HepG2 (cell line): Measurements from ENCODE around the gene DDX39B. TPM values are rescaled to one million over a fixed set of nuclear protein-coding genes. Genes with fewer than 3 reads are reported as not detected.
A peak's percentile ranks its signal among the peaks of the same experiment; 100 is the strongest.

Experiments used
- ATAC-seq: fragments of 200-7000 bp; cut with Tn5 transposase; 3 replicates; pipeline ENCODE4 v1.9.1; 2020; ENCODE audit warnings: mild to moderate bottlenecking, moderate library complexity
- BruUV-seq: library from RNA; stranded (reverse); fragments of 400-500 nt; replicated peaks from 2 replicates; lab custom pipeline; 2021; lab: Mats Ljungman, UMichigan
- CTCF ChIA-PET: fragments of 300-600 bp; formaldehyde crosslinking; extraction: SDS; loops from one replicate; lab custom pipeline; 2021; ENCODE audit warnings: low total read pairs, inconsistent platforms, low intra/inter-chr PET ratio; lab: Yijun Ruan, JAX
- POLR2A ChIA-PET: fragments of 350-600 bp; sonication (Branson Sonifier 250); formaldehyde crosslinking; loops from one replicate; lab custom pipeline; 2020; ENCODE audit warnings: antibody characterized with exemption, inconsistent platforms; lab: Yijun Ruan, JAX
- DNase-seq: peaks from one replicate; pipeline ENCODE4 v3.0.0-alpha.2; 2015; ENCODE audit warnings: low spot score
- FAIRE-seq: peaks from 3 replicates; lab custom pipeline; 2011; peaks lifted over from hg19 to GRCh38; lab: Jason Lieb, UNC
- H2AFZ ChIP-seq: one replicate; pipeline ENCODE4 v1.6.1; 2011; ENCODE audit warnings: low read length, inconsistent platforms
- H3K27ac ChIP-seq: fragments of 300-600 bp; 3 replicates; pipeline ENCODE4 v1.8.0; 2011; ENCODE audit warnings: mixed run types, mild to moderate bottlenecking, mixed read lengths, low read length, inconsistent platforms; ENCODE audit not compliant: insufficient read depth; ENCODE audit errors: extremely low read length
- H3K27me3 ChIP-seq, 2 experiments: fragments of 200-600 bp in 1 of 2; 2 replicates in 1 of 2; 3 replicates in 1 of 2; pipeline versions ENCODE4 v1.6.0 to v1.8.0; 2011; ENCODE audit warnings: low read length in 2 of 2, mild to moderate bottlenecking in 2 of 2, moderate library complexity in 2 of 2, inconsistent platforms in 1 of 2; ENCODE audit not compliant: insufficient read depth in 2 of 2, control insufficient read depth in 1 of 2
- H3K36me3 ChIP-seq, 2 experiments: fragments of 200-600 bp in 1 of 2; replicated peaks in 1 of 2; 2 replicates in 1 of 2; 3 replicates in 1 of 2; pipeline versions ENCODE4 v1.5.1 to v1.8.0; 2011; ENCODE audit warnings: low read length in 2 of 2, inconsistent platforms in 1 of 2; ENCODE audit not compliant: insufficient read depth in 2 of 2, control insufficient read depth in 1 of 2
- H3K4me1 ChIP-seq: 2 replicates; pipeline ENCODE4 v1.5.1; 2012; ENCODE audit warnings: low read length, inconsistent platforms; ENCODE audit not compliant: insufficient read depth
- H3K4me2 ChIP-seq: 2 replicates; pipeline ENCODE4 v1.6.0; 2011; ENCODE audit warnings: low read depth, low read length, inconsistent platforms
- H3K4me3 ChIP-seq, 3 experiments: fragments of 200-600 bp in 1 of 3; sonication (generic), shearing (Covaris generic) in 1 of 3; replicated peaks in 1 of 3; 2 replicates each; pipeline ENCODE4 v1.5.1; 2011 to 2016; ENCODE audit warnings: low read length in 3 of 3, inconsistent platforms in 2 of 3, low read depth in 2 of 3, mild to moderate bottlenecking in 2 of 3, control low read depth in 1 of 3, mixed read lengths in 1 of 3; ENCODE audit not compliant: insufficient read depth in 1 of 3
- H3K79me2 ChIP-seq: one replicate; pipeline ENCODE4 v1.6.1; 2011; ENCODE audit warnings: low read length, inconsistent platforms; ENCODE audit not compliant: insufficient read depth
- H3K9ac ChIP-seq: 2 replicates; pipeline ENCODE4 v1.6.0; 2011; ENCODE audit warnings: mild to moderate bottlenecking, low read depth, low read length, inconsistent platforms; ENCODE audit not compliant: insufficient read depth
- H3K9me3 ChIP-seq: 2 replicates; pipeline ENCODE4 v1.5.1; 2012; ENCODE audit warnings: mild to moderate bottlenecking, low read length
- H4K20me1 ChIP-seq: 2 replicates; pipeline ENCODE4 v1.6.0; 2011; ENCODE audit warnings: inconsistent platforms, mild to moderate bottlenecking, low read length, moderate library complexity; ENCODE audit not compliant: insufficient read depth
- BATF2 ChIP-seq: sonication (generic); formaldehyde crosslinking; IDR thresholded peaks from 2 replicates; pipeline ENCODE4 v1.8.0; 2022; ENCODE audit warnings: mild to moderate bottlenecking, missing genetic modification reagents, moderate library complexity
- HOXA3 ChIP-seq: sonication (generic); formaldehyde crosslinking; IDR thresholded peaks from 2 replicates; pipeline ENCODE4 v1.5.0; 2020; ENCODE audit warnings: missing genetic modification reagents
- KLF13 ChIP-seq: sonication (generic); formaldehyde crosslinking; IDR thresholded peaks from 2 replicates; pipeline ENCODE4 v1.4.0; 2020; ENCODE audit warnings: mild to moderate bottlenecking, missing genetic modification reagents
- MEIS2 ChIP-seq: sonication (generic); formaldehyde crosslinking; IDR thresholded peaks from 2 replicates; pipeline ENCODE4 v1.9.0; 2021; ENCODE audit warnings: mild to moderate bottlenecking, missing genetic modification reagents
- POLR2AphosphoS5 ChIP-seq: IDR thresholded peaks from 2 replicates; pipeline ENCODE4 v1.6.1; 2012; ENCODE audit warnings: low read depth, low read length
- PRDM15 ChIP-seq: sonication (generic); formaldehyde crosslinking; IDR thresholded peaks from 2 replicates; pipeline ENCODE4 v1.4.0; 2020; ENCODE audit warnings: missing genetic modification reagents
- REXO4 ChIP-seq: sonication (generic); formaldehyde crosslinking; IDR thresholded peaks from 2 replicates; pipeline ENCODE4 v1.8.0; 2022; ENCODE audit warnings: missing genetic modification reagents, mild to moderate bottlenecking, borderline replicate concordance
- SALL1 ChIP-seq: sonication (generic); formaldehyde crosslinking; IDR thresholded peaks from 2 replicates; pipeline ENCODE4 v1.8.0; 2022; ENCODE audit warnings: mild to moderate bottlenecking, missing genetic modification reagents
- SUZ12 ChIP-seq: fragments of 150-350 bp; IDR thresholded peaks from 2 replicates; pipeline ENCODE4 v1.6.1; 2014; ENCODE audit warnings: low read depth, low read length
- YEATS4 ChIP-seq: sonication (generic); formaldehyde crosslinking; IDR thresholded peaks from 2 replicates; pipeline ENCODE4 v1.4.0; 2020; ENCODE audit warnings: missing genetic modification reagents, borderline replicate concordance
- ZNF143 ChIP-seq: sonication (generic); formaldehyde crosslinking; IDR thresholded peaks from 2 replicates; pipeline ENCODE4 v1.4.0; 2020; ENCODE audit warnings: missing genetic modification reagents
- ZNF235 ChIP-seq: sonication (generic); formaldehyde crosslinking; IDR thresholded peaks from 2 replicates; pipeline ENCODE4 v1.8.1; 2023; ENCODE audit warnings: mild to moderate bottlenecking, missing genetic modification reagents, borderline replicate concordance
- ZNF263 ChIP-seq: sonication (generic); formaldehyde crosslinking; IDR thresholded peaks from 2 replicates; pipeline ENCODE4 v1.4.0; 2020; ENCODE audit warnings: missing genetic modification reagents
- ZSCAN21 ChIP-seq: sonication (generic); formaldehyde crosslinking; IDR thresholded peaks from 2 replicates; pipeline ENCODE4 v1.8.0; 2022; ENCODE audit warnings: mild to moderate bottlenecking, missing genetic modification reagents, moderate library complexity, borderline replicate concordance
- WGBS: methylation state at CpG from one replicate; pipeline ENCODE4 v1.1.6; 2017; ENCODE audit warnings: low lambda C conversion rate; 5-methylcytosine and 5-hydroxymethylcytosine counted together
- in situ Hi-C: cut with HindIII; loops from 2 replicates; pipeline ENCODE4 v1.10.0; 2017; ENCODE audit warnings: low pct_unique_long_range_greater_than_20kb; ENCODE audit not compliant: extremely low pct_ligation_motif_present
- intact Hi-C: fragments of 100-400 bp; cut with micrococcal nuclease; formaldehyde crosslinking; loops from one replicate; pipeline ENCODE4 v1.10.0; 2022; ENCODE audit not compliant: unreplicated experiment
- polyA plus RNA-seq, 8 experiments: library from polyadenylated mRNA; depleted of rRNA in 3 of 8; stranded (reverse) in 7 of 8; unstranded in 1 of 8; fragments of >200 nt; fragmentation: Illumina TruSeq in 4 of 8; extraction: Trizol in 4 of 8; gene quantifications; 2 replicates each; pipeline versions ENCODE4 v1.2.1 to v1.2.3, GENCODE V29; 2011 to 2016; ENCODE audit warnings: low read depth in 4 of 8, missing spikeins in 1 of 8, mixed read lengths in 1 of 8; ENCODE audit not compliant: insufficient read depth in 1 of 8
- total RNA-seq, 5 experiments: library from RNA; depleted of rRNA; stranded (reverse); fragments of >200 nt; fragmentation: Illumina TruSeq; extraction: Trizol; gene quantifications; 2 replicates each; pipeline ENCODE4 v1.2.3, GENCODE V29; 2016; ENCODE audit warnings: low read depth in 1 of 5
- TF ChIP-seq, protein P1 (sequence below): sonication (generic); formaldehyde crosslinking; IDR thresholded peaks from 2 replicates; pipeline ENCODE4 v1.9.0; 2022; ENCODE audit warnings: missing genetic modification reagents, mild to moderate bottlenecking, borderline replicate concordance

Gene DDX39B
- total and polyA plus RNA-seq, 2 of the 13 experiments (the other 11 are each of a cell fraction or from before 2014, with no cell fraction given), result 570 to 678 TPM

GRCh38 chr6:31493875-31494694 lies 47.7 kb downstream of the DDX39B start:
- peak overlapping the region; percentile 53 for H3K9ac ChIP-seq
- ChIA-PET POLR2A (interaction anchor here (1.0 to 2.0 kb wide), 4 partner anchors 31 to 162 kb away, joined by 3 to 8 read pairs (median 4); partner anchors contain the start of genes APOM and DDX39B), CTCF (interaction anchor here (0.8 to 2.0 kb wide), 3 partner anchors 53 to 105 kb away, joined by 3 to 15 read pairs (median 10); partner anchors contain the start of genes ATP6V1G2 and NFKBIL1)
- DNase-seq (peak; percentile 70), ATAC-seq (peak; percentile 84), FAIRE-seq (peak; percentile 18)
- H3K9me3 ChIP-seq, result no peaks in the 10 kb centered on the region
- H4K20me1 ChIP-seq, result no peaks in the 10 kb centered on the region
- under 1% methylated on average over 42 of the region's 58 CpGs for WGBS
- no peaks in the 10 kb centered on the region for H3K36me3 ChIP-seq
- intact Hi-C loops, result loop anchor here (1.0 to 2.0 kb wide), 2 partner anchors 53 to 104 kb away; partner anchors contain the start of genes ATP6V1G2 and NFKBIL1
- no peaks in the 10 kb centered on the region for H3K79me2 ChIP-seq
- H3K4me3 ChIP-seq, result peak overlapping the region; percentile 57 to 80 (median 62)
- in situ Hi-C loops, result loop anchor here (5.0 kb wide), 2 partner anchors 33 to 93 kb away; partner anchors contain the start of genes LST1 and MCCD1
- peak overlapping the region; percentile 86 for H3K4me2 ChIP-seq
- no peak overlapping the region for H3K27ac ChIP-seq
- H3K4me1 ChIP-seq, result peaks cover 49% of the 10 kb centered on the region
- BruUV-seq, result no TSS peak
- peaks cover 0 to 20% of the 10 kb centered on the region in 2 experiments; a peak in 2 of 5 replicates for H3K27me3 ChIP-seq
- peak overlapping the region; percentile 10 for H2AFZ ChIP-seq
- no peak for TF ChIP-seq SUZ12
- 0 out of 2 replicates have a peak, but pooled peaks have one; percentile 14 for TF ChIP-seq ZNF143
- TF ChIP-seq POLR2AphosphoS5, result no peak
- TF ChIP-seq PRDM15 (CRISPR knock-in tag), result peak; percentile 60
- TF ChIP-seq ZSCAN21, result no peak
- no peak for TF ChIP-seq KLF13
- no peak for TF ChIP-seq BATF2 (CRISPR knock-in tag)
- peak; percentile 42; the same call in 1 of the 2 replicates for TF ChIP-seq SALL1
- peak; percentile 31; the same call in 1 of the 2 replicates for TF ChIP-seq ZNF263 (CRISPR knock-in tag)
- TF ChIP-seq HOXA3 (CRISPR knock-in tag), result peak; percentile 42; the same call in 1 of the 2 replicates
- TF ChIP-seq YEATS4 (CRISPR knock-in tag), result peak; percentile 75; the same call in 1 of the 2 replicates
- peak; percentile 19; the same call in 1 of the 2 replicates for TF ChIP-seq MEIS2 (CRISPR knock-in tag)
- TF ChIP-seq, protein P1, sequence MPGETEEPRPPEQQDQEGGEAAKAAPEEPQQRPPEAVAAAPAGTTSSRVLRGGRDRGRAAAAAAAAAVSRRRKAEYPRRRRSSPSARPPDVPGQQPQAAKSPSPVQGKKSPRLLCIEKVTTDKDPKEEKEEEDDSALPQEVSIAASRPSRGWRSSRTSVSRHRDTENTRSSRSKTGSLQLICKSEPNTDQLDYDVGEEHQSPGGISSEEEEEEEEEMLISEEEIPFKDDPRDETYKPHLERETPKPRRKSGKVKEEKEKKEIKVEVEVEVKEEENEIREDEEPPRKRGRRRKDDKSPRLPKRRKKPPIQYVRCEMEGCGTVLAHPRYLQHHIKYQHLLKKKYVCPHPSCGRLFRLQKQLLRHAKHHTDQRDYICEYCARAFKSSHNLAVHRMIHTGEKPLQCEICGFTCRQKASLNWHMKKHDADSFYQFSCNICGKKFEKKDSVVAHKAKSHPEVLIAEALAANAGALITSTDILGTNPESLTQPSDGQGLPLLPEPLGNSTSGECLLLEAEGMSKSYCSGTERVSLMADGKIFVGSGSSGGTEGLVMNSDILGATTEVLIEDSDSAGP (CRISPR knock-in tag), result no peak; the same call in 1 of the 2 replicates
- no peak for TF ChIP-seq ZNF235 (CRISPR knock-in tag)
- no peak for TF ChIP-seq REXO4 (CRISPR knock-in tag)
